SU-DHL-6 (cell line): ENCODE results near the gene HOXC12.

Experiments
- H2AFZ ChIP-seq: fragments of 200-600 bp; sonication (generic); 2 replicates; pipeline ENCODE4 v1.6.1; 2014; ENCODE audit warnings: low read depth, mild to moderate bottlenecking, moderate library complexity, mixed read lengths, antibody characterized with exemption, low read length; ENCODE audit not compliant: severe bottlenecking
- H3F3A ChIP-seq: fragments of 200-600 bp; shearing (Covaris generic); 2 replicates; pipeline ENCODE4 v1.6.0; 2016; ENCODE audit warnings: antibody characterized with exemption, mild to moderate bottlenecking; ENCODE audit not compliant: insufficient read depth
- H3K27ac ChIP-seq: fragments of 200-600 bp; sonication (generic); 2 replicates; pipeline ENCODE4 v1.5.1; 2016; ENCODE audit warnings: low read depth, mild to moderate bottlenecking, low read length, moderate library complexity, mixed read lengths
- H3K27me3 ChIP-seq: fragments of 200-600 bp; sonication (generic), shearing (Covaris generic); 2 replicates; pipeline ENCODE4 v1.6.0; 2014; ENCODE audit warnings: mild to moderate bottlenecking, low read length
- H3K36me3 ChIP-seq: fragments of 200-600 bp; sonication (generic); 2 replicates; pipeline ENCODE4 v1.6.1; 2014; ENCODE audit warnings: mild to moderate bottlenecking, low read length, mixed read lengths
- H3K4me2 ChIP-seq: fragments of 300-600, 200-600 bp; shearing (Covaris generic), sonication (generic); 2 replicates; pipeline ENCODE4 v1.6.0; 2014; ENCODE audit warnings: low read length, low read depth, mild to moderate bottlenecking; ENCODE audit not compliant: poor library complexity, severe bottlenecking
- H3K4me3 ChIP-seq: fragments of 200-600 bp; sonication (generic); 2 replicates; pipeline ENCODE4 v1.5.1; 2014; ENCODE audit warnings: antibody characterized with exemption, low read length, mild to moderate bottlenecking, mixed read lengths; ENCODE audit not compliant: insufficient read depth, poor library complexity, severe bottlenecking
- H3K79me2 ChIP-seq: fragments of 200-600 bp; sonication (generic); 2 replicates; pipeline ENCODE4 v1.6.1; 2014; ENCODE audit warnings: mild to moderate bottlenecking, low read length, moderate library complexity; ENCODE audit not compliant: insufficient read depth
- H3K9ac ChIP-seq: fragments of 200-600 bp; sonication (generic); 2 replicates; pipeline ENCODE4 v1.7.0; 2014; ENCODE audit warnings: mild to moderate bottlenecking, low read length
- H3K9me2 ChIP-seq: fragments of 200-600 bp; sonication (generic); replicated peaks from 2 replicates; pipeline ENCODE4 v1.6.1; 2014; ENCODE audit warnings: low read length; ENCODE audit not compliant: insufficient read depth
- H3K9me3 ChIP-seq: fragments of 200-600 bp; sonication (generic); 2 replicates; pipeline ENCODE4 v1.6.1; 2014; ENCODE audit warnings: low read length, mixed read lengths; ENCODE audit not compliant: insufficient read depth
- H4K20me1 ChIP-seq: fragments of 200-600 bp; sonication (generic); 2 replicates; pipeline ENCODE4 v1.6.1; 2014; ENCODE audit warnings: low read depth, mild to moderate bottlenecking, antibody characterized with exemption, low read length, moderate library complexity, mixed read lengths
- CTCF ChIP-seq: fragments of 200-600 bp; sonication (generic); IDR thresholded peaks from one replicate; pipeline ENCODE4 v1.5.1; 2017; ENCODE audit warnings: antibody characterized with exemption, mild to moderate bottlenecking, low read length, moderate library complexity; ENCODE audit not compliant: insufficient read depth, poor library complexity, severe bottlenecking
- EZH2phosphoT487 ChIP-seq: fragments of 200-600 bp; sonication (generic), shearing (Covaris generic); conservative IDR thresholded peaks from 2 replicates; pipeline ENCODE4 v1.6.1; 2018; ENCODE audit warnings: mild to moderate bottlenecking, antibody characterized with exemption, low read length, moderate library complexity, mixed read lengths

HOXC12 gene

DNA sequence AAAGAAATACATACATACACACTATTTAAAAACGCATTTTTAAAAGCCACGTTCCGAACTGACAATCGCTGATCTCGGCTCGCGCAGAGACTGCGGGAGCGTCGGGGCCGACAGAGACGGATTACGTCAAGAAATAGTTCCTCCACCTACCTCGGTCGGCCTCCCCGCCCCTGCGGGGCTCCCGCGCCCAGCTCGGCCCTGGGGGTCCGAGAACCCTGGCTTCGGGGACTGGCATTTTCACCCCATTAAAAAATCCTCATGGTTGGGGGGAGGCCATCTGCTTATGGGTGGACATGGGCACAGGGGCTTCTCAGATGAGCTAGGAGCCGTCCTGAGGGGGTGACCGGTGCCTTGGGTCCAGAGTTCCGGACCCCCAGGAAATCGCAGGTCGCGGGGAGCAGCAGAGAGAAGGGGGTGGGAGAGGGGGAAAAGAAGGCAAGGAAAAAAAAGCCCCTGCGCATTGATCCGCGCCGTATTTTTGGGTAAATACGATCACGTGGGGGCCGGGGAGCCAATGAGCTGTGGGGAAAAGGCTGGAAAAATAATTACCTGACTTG is 44.9 kb downstream of the HOXC12 start:
- no peak overlapping the region for H3K27ac ChIP-seq
- no peaks in the 10 kb centered on the region for H3K27me3 ChIP-seq
- H3K4me2 ChIP-seq, result no peak overlapping the region
- H3F3A ChIP-seq, result no peaks in the 10 kb centered on the region
- no peak overlapping the region for H3K4me3 ChIP-seq
- H3K9ac ChIP-seq, result no peak overlapping the region
- no peaks in the 10 kb centered on the region for H3K9me2 ChIP-seq
- no peaks in the 10 kb centered on the region for H4K20me1 ChIP-seq
- H3K79me2 ChIP-seq, result no peaks in the 10 kb centered on the region
- TF ChIP-seq EZH2phosphoT487 (no peak), CTCF (no peak)
- H3K9me3 ChIP-seq, result no peaks in the 10 kb centered on the region
- H2AFZ ChIP-seq, result no peak overlapping the region
- H3K36me3 ChIP-seq, result no peaks in the 10 kb centered on the region

GRCh38 chr12:54000116-54001114 is 45.7 kb downstream of the HOXC12 start, which contains the start of gene HOXC9:
TSS of gene HOXC9 (plus strand) at chr12:54000161. CDS start at chr12:54000189, 28 bp downstream.
- Histone ChIP-seq H3K9ac (no peak within 1 kb of the TSS), H3K4me3 (no peak within 1 kb of the TSS)
- TF ChIP-seq EZH2phosphoT487 (no peak), CTCF (no peak)

DNA sequence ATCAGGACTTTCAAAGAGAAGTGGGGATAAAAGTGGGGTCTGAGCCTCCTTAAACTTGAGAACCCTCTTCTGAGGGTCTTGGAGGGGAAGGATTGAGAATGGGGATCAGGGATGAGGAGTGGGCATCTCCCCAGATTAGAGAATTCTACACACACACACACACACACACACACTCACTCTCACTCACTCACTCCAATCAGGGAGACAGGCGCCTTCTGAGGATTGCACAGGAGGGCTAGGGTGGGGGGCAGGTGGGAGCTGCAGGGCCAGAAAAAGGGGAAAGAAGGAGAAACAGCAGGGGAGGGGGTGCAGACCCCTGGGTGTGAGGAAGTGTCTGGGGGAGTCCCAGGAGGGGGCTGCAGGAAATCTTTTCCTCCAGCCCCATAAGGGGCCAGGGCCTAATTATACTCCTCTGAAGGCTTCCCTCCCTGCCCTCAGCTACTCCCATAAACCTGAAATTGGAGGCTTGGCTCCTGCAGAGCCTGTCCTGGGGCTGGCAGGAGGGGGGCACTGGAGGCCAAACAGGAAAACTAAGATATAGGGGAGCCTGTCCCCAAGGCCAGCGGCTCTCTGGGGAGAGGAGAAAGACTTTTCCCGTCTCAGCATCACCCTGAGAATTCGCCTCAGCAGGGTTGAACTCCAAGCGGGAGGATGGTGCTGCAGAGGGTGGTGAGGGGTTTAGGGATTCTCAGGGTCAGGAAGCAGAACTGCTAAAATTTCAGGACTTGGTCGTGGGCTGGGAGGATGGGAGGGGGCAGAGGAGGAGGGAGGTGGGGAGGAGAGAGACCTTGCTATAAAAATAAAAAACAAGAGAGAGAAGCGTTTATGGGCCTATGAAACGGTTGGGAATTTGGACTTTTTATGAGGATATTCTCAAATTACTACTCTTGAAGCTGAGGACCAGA is 46.8 kb downstream of the HOXC12 start:
- Histone ChIP-seq H3K27ac (no peak overlapping the region), H3K9me2 (no peaks in the 10 kb centered on the region), H3K36me3 (no peaks in the 10 kb centered on the region), H3K27me3 (no peaks in the 10 kb centered on the region), H3K9ac (no peak overlapping the region), H3K79me2 (no peaks in the 10 kb centered on the region), H3K9me3 (no peaks in the 10 kb centered on the region), H2AFZ (no peak overlapping the region), H3K4me2 (no peak overlapping the region), H4K20me1 (no peaks in the 10 kb centered on the region), H3K4me3 (no peak overlapping the region), H3F3A (no peaks in the 10 kb centered on the region)
- TF ChIP-seq CTCF (no peak), EZH2phosphoT487 (no peak)

More at GRCh38 chr12:54000116-54001114, 45.7 kb downstream of the HOXC12 start, which contains the start of gene HOXC9:
- Histone ChIP-seq H3K9me3 (no peaks in the 10 kb centered on the region), H3K79me2 (no peaks in the 10 kb centered on the region), H3K27ac (no peak within 1 kb of the TSS), H3K9me2 (no peaks in the 10 kb centered on the region), H2AFZ (no peak within 1 kb of the TSS), H3K27me3 (no peaks in the 10 kb centered on the region), H3F3A (no peaks in the 10 kb centered on the region), H4K20me1 (no peaks in the 10 kb centered on the region), H3K36me3 (no peaks in the 10 kb centered on the region), H3K4me2 (no peak within 1 kb of the TSS)
